Activated naive CD4-positive, alpha-beta T cell treated with anti-CD3 and anti-CD28 coated beads, Interleukin-2, amount 50 U/mL, for 72 hours (primary cell): ENCODE measurements around the gene PFDN2. TPM values are rescaled to one million over a fixed set of nuclear protein-coding genes. Genes with fewer than 3 reads are reported as not detected.
A peak's percentile ranks its signal among the peaks of the same experiment; 100 is the strongest.
"Not testable (repeated sequence)": the region's sequence is repeated elsewhere in the genome, so short reads cannot be mapped to it uniquely, and the experiment has no call there.

ENCODE experiments used
- ATAC-seq, 2 donors: fragments of 150-1000 bp; cut with Tn5 transposase; 2 replicates each; pipeline ENCODE4 v1.10.0; 2021; ENCODE audit warnings: mild to moderate bottlenecking in 2 of 2, moderate library complexity in 2 of 2
- DNase-seq, 2 donors: peaks; one replicate each; pipeline ENCODE4 v3.0.0; 2021 to 2022; ENCODE audit warnings: low spot score in 2 of 2
- H3K27ac Mint-ChIP-seq, 2 donors: one replicate each; pipeline ENCODE4 v1.8.0; 2022; ENCODE audit warnings: mild to moderate bottlenecking in 2 of 2, mixed read lengths in 2 of 2
- H3K36me3 Mint-ChIP-seq, 2 donors: one replicate each; pipeline ENCODE4 v1.8.0; 2022; ENCODE audit warnings: mixed read lengths in 2 of 2
- H3K9me3 Mint-ChIP-seq, 2 donors: one replicate each; pipeline ENCODE4 v1.8.0; 2022; ENCODE audit warnings: mixed read lengths in 2 of 2
- total RNA-seq, 2 donors: library from RNA; stranded (reverse); gene quantifications; one replicate each; pipeline ENCODE4 v1.2.3, GENCODE V29; 2022

Gene PFDN2
- total RNA-seq, 2 donors from 2014 or later = 95.3 to 156 TPM

DNA sequence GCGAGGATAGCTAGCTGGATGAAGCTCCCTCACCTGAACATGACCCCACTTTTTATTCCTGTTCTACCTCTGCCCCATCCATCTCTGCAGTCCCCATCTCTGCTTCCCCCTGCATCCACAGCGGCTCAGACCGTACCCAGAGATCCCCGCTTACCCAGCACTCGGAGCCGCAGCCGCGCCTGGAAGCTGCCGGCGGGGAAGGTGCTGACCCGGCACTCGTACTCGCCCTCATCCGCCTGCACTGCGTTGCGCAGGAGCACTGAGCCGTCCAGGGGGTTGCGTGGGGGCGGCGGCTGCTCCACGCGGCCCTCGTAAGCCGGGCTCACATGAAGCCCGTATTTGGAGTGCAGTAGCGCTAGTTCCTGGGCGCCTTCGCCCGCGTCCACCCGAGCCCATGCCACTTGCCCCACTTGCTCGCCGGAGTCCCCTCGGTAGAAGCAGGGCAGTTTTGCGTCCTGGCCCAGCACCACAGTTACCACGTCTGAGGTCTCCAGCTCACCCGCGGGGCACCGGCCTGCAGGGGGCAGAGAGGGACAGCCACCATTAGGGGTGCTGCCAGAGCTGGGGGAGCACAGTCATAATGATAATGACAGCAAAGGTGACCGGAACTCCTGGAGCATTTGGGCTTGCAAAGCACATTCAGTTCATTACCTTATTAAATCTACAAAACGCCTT lies 38.3 kb downstream of the PFDN2 start:
- no peaks in the 10 kb centered on the region for H3K9me3 Mint-ChIP-seq
- DNase-seq = no peak
- no peaks in the 10 kb centered on the region for H3K36me3 Mint-ChIP-seq
- H3K27ac Mint-ChIP-seq = no peak overlapping the region
- no peak for ATAC-seq

DNA sequence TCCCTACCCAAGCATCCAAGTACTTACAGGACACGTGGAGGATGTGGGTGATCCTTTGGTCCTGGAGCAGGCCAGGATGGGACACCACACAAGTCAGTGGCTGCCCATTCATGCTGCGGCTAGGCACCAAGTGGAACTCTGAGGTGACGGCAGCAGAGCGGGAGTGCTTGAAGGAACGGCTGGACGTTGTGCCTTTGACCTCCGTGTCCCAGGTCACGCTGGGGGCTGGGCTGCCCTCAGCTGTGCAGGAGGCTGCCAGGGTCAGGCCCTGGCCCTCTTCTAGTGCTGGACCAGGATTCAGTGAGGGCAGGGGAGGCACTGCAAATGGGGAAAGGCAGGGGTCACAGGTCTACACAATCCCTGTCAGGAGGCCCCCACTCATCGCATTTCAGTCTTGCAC lies 40.4 kb downstream of the PFDN2 start:
- Mint-ChIP-seq H3K27ac (no peak overlapping the region), H3K9me3 (no peaks in the 10 kb centered on the region), H3K36me3 (no peaks in the 10 kb centered on the region)
- no peak for ATAC-seq
- DNase-seq = no peak

DNA sequence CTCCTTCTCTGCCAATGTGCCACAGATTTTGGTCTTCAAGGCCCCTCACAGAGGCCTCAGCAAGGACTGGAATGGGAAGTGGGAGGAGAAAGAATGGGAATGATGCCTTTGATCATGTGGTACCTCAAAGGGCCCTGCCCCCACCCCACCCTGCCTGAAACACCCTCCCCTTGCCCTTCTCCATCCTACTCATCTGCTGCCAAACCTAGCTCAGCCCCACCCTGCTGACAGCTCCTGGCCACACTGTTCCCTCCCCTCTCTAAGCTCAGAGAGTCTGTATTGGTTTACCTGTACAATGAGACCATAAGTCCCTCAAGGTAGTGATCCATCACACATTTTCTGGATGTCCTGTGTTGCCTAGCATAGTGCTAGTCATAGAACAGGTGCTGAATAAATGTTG lies 41.4 kb downstream of the PFDN2 start:
- ATAC-seq (no peak), DNase-seq (no peak)
- Mint-ChIP-seq H3K36me3 (no peaks in the 10 kb centered on the region), H3K27ac (no peak overlapping the region), H3K9me3 (no peaks in the 10 kb centered on the region)

DNA sequence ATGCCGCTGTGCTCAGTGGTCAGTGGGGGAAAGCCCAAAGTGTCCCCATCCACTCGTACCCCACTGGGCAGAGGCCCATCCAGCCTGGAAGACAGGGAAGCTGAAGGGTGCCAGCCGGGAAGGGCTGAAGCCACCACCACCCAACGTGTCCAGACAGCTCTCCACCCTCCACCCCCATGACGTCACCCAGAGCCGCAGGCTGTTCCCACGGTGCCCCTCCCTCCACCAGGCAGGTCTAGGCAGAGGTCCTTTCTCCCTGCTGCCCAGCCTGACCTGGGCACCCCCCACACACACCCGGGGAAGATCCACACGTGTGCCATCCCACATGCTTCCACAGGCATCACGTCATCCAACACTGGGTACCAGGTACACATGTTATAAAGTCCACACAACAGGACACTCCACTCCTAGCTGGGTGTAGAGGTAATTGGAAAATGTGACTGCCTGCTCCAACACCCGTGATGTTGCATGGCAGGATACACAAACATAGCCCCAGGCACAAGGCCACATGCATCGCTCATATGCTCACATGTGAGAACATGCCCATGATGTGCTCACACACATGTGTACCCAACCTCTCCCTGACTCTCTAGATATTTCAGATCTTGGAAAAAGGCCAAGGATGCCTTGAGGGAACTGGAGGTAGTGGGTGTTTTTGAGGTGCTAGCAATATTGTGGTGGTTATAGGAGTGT lies 43.0 kb downstream of the PFDN2 start:
- no peaks in the 10 kb centered on the region for H3K36me3 Mint-ChIP-seq
- DNase-seq (no peak), ATAC-seq (no peak)
- H3K9me3 Mint-ChIP-seq = no peaks in the 10 kb centered on the region
- peak overlapping the region; percentile 55 to 71 for H3K27ac Mint-ChIP-seq

DNA sequence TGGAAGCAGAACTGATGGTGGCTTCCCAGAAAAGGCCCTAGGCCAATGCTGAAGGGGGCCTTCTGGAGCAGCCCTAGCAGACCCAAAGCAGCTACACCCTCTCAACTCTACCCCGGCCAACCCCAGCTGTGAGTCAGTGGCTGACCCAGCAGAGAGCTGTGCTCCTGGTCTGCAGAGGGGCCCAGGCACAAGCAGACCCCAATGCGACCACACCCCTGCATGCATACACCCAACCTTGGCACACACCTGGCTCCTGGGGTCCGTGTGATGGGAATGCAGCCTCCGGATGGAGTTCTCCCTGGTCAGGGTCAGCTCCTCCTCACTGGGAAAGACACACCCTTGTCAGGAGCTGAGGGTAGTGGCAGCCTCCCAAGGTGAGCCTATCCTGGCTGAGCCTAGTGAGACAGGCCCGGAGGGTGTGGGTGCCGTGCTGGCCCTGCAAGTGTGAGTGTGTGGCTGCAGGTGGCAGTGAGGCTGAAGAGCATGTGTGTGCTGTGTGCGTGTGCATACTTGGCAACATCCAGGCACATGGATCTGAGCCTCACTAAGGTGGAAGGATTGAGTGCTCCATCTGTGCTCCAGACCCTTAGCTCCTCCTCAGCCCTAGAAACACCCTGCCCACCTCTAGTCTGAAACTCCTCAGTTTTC lies 44.2 kb downstream of the PFDN2 start:
- Mint-ChIP-seq H3K9me3 (no peaks in the 10 kb centered on the region), H3K27ac (peak overlapping the region; percentile 62 to 71), H3K36me3 (peaks cover 10 to 12% of the 10 kb centered on the region in 2 donors)
- DNase-seq = no peak
- ATAC-seq = no peak

DNA sequence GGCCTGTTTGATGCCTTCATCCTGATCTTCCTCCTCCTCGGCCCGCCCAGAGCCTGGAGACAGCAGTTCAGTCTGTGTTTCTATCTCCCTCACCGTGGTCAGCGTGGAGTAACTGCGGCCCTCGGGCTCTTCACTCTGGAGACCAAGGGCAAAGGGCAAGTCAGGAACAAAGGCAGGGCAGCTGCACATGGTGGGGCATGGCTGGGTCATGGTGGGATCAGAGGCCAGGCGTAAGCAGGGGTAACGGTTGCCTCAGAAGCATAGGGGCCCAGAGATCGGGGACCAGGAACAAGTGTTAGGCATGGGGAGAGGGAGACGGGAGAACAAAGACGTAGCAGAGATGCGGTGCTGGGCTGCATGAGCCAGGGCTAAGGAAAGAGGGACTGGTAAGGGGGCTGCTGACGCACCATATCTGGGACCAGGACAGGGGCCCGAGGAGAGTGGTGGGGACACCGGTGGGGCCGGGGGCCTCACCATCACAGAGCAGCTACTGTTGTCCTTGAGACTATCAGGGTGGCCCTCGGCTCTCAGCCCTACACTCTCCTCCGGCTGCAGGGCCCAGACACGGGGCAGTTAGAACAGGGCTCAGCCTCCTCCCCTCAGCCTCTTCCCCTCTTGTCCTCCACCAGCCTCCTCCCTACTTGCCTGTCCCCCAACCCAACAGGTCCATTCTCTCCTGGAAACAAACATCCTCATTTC lies 44.9 kb downstream of the PFDN2 start:
- no peak for ATAC-seq
- Mint-ChIP-seq H3K27ac (peak overlapping the region; percentile 62 to 71), H3K9me3 (no peaks in the 10 kb centered on the region), H3K36me3 (peaks cover 14 to 19% of the 10 kb centered on the region in 2 donors)
- DNase-seq = no peak

DNA sequence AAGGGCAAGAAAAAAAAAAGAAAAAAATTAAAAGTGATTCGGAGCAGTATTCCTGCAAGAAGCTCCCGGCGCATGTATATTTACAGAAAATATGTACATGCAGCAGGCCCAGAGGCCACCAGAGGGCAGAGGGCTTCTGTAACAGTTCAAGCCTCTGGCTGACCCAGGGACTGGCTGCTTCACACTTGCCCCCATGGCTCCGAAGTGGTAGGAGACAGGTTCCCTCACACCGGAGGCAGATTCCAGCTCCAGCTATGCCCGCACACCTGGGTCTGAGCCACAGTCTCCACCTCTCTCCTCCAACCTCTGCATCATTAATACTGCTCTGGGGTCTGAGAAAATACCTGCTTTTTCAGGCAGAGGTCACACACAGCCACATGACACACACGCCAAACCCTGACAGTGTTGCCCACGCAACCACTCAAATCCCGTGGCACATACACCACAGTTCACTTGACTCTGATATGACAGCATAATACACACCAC lies 45.9 kb downstream of the PFDN2 start:
- peaks cover 23 to 28% of the 10 kb centered on the region in 2 donors for H3K36me3 Mint-ChIP-seq
- ATAC-seq = no peak
- peak in 1 of 2 donors; percentile 51 for DNase-seq
- peak overlapping the region; percentile 28 to 65 for H3K27ac Mint-ChIP-seq
- no peaks in the 10 kb centered on the region for H3K9me3 Mint-ChIP-seq

DNA sequence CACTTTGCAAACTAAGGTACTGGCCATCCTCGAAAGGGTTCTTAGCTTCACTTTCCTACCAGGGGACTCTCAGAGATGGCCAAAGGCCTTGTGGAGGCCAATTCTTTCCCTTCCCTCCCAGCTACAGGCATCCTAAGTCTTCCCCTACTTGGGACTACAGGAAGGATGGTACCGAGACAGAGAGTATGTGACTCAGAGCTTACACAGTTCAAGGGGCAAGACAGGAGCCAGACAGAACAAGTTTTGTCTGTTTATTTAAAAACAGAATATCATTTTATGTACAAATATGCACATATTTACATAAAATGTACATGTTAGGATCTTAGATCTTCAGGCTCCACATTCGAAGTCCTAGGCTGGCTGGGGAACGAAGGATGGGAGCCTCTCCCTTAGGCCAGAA lies 47.1 kb downstream of the PFDN2 start:
- Mint-ChIP-seq H3K9me3 (no peaks in the 10 kb centered on the region), H3K36me3 (peaks cover 30 to 40% of the 10 kb centered on the region in 2 donors), H3K27ac (peak overlapping the region in 1 of 2 donors; percentile 97)
- ATAC-seq = no peak
- DNase-seq = no peak

DNA sequence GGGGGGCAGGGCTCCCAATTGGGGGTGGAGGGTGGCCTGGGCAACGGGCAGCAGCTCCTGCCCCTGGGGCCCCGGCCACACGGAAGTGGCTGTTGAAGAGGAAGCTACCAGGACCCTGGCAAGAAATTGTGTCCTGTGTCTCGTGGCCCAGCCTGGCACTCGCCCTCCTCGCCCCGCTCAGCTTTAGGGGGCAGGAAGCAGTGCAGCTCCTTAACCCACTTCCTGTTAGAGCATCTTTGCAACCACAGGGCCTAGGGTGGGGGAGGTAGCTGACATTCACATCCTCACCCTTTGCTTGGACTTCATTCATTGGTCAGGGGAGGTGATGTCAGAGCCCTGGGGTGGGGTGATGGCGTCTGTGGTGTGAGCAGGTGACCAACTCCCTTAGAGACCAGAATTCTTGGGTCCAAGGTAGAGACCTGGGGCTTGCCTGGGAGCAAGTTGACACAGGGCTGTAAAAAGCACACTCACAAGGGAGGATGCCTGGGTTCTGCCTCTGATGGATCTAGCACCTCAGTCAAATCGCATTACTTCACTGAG lies 48.0 kb downstream of the PFDN2 start, which contains the start of gene ARHGAP30:
Gene ARHGAP30, minus strand, starts transcription at position 161 of the 540 bp plus-strand sequence. CDS start 267 bp downstream, outside the sequence.
- H3K36me3 Mint-ChIP-seq = peaks cover 30 to 40% of the 10 kb centered on the region in 2 donors
- no peaks in the 10 kb centered on the region for H3K9me3 Mint-ChIP-seq

DNA sequence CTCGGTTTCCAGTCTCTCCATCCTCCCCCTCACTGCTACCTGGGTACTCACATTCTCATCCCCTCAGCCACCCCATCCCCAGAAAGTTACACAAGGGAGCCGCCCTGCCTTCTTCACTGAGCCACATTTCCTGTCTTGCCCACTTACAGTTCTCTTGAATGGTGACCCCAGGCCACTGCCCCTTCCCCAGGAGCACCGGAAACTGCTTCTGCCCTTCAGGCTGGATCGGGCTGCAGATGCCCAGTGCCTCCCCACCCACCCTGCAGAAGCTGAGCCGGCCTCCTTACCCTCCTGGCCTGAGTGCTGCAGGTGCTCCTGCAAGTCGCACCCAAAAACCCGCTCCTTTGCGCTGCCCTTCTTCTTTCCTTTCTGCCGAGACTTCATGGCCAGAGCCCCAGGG lies 48.6 kb downstream of the PFDN2 start:
- no peaks in the 10 kb centered on the region for H3K9me3 Mint-ChIP-seq
- peaks cover 33 to 45% of the 10 kb centered on the region in 2 donors for H3K36me3 Mint-ChIP-seq
- DNase-seq (peak in 1 of 2 donors; percentile 65), ATAC-seq (peak in 1 of 2 donors; percentile 0)
- peak overlapping the region; percentile 95 to 97 for H3K27ac Mint-ChIP-seq

More for the DNA sequence above, 48.0 kb downstream of the PFDN2 start, which contains the start of gene ARHGAP30:
- DNase-seq (peak; percentile 78 to 91), ATAC-seq (peak; percentile 82 to 83)
- H3K27ac Mint-ChIP-seq = peak within 1 kb of the TSS; percentile 95 to 97

DNA sequence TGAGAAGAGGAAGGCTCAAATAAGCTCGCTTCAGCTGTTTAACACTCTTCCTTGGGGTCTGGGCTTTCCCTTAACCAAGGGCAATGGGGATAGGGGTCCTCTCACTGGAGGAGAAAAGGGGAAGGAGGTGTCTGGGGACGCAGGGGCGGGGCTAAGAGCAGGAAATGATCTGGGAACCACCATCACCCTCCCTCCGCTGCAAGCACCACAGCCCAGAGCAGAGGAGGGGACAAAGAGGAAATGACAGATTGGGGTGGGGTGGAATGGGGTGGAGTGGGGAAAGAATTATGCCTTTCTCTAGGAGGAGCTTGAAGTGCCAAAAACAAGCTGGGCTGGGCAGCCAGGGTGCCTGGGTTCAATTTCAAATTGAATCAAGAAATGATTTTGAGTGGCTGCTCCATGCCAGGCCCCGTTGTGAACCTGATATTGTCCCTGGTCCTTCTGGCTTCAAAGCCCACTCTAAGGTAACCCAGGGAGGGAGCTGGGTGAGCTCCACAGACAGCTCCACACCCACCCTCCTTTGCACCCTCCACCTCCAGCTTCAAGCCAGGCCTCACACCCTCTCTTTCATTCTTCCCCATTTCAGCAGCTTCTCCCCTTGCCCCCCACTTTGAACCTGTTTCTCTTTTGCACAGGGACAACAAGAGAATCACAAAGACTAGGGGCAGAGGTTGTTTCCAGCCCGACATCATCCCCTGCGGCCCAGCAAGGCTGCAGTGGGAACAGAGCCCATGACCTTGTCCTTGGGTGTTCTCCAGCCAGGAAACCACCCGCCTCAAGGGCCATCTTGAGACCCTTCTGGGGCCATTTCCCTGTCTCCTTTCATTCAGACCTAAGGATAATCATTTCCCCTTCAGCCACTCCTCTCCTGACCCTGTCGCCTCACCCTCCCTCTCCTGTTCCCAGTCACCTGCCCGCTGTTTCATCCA lies 49.3 kb downstream of the PFDN2 start:
- ATAC-seq = peak; percentile 64 to 81
- peaks cover 38 to 49% of the 10 kb centered on the region in 2 donors for H3K36me3 Mint-ChIP-seq
- DNase-seq = peak; percentile 75 to 86
- H3K27ac Mint-ChIP-seq = peak overlapping the region; percentile 95 to 97
- H3K9me3 Mint-ChIP-seq = no peaks in the 10 kb centered on the region

DNA sequence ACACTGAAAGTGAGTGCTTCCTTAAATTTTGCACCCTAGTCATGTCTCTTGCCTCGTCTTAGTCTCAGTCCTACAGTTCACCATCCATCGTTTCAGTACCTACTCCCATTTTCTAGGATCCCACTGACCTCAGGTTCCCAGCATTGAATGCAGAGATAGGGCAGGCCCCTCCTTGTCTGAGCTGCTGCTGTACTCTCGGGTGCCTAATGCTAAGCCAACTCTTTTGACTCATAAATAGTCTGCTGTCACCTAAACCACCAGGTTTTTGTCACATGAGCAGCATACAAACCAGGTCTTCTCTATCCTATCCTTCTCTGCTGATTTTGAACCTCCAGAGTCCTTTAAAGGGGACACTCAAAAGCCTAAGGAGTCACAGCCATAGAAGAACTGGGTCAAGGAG lies 51.1 kb downstream of the PFDN2 start:
- Mint-ChIP-seq H3K36me3 (peaks cover 38 to 56% of the 10 kb centered on the region in 2 donors), H3K9me3 (no peaks in the 10 kb centered on the region), H3K27ac (peak overlapping the region; percentile 95 to 97)
- DNase-seq = no peak
- ATAC-seq = peak; percentile 32

DNA sequence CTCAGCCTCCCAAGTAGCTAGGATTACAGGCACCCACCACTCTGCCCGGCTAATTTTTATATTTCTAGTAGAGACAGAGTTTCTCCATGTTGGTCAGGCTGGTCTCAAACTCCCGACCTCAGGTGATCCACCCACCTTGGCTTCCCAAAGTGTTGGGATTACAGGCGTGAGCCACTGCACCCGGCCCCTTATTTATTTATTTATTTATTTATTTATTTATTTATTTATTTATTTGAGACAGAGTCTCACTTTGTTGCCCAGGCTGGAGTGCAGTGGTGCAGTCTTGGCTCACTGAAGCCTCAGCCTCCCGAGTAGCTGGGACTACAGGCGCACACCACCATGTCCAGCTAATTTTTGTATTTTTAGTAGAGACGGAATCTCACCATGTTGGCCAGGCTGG lies 52.2 kb downstream of the PFDN2 start:
- DNase-seq, H3K27ac Mint-ChIP-seq, ATAC-seq, H3K9me3 Mint-ChIP-seq: not testable (repeated sequence)
- H3K36me3 Mint-ChIP-seq = peaks cover 38 to 56% of the 10 kb centered on the region in 2 donors

DNA sequence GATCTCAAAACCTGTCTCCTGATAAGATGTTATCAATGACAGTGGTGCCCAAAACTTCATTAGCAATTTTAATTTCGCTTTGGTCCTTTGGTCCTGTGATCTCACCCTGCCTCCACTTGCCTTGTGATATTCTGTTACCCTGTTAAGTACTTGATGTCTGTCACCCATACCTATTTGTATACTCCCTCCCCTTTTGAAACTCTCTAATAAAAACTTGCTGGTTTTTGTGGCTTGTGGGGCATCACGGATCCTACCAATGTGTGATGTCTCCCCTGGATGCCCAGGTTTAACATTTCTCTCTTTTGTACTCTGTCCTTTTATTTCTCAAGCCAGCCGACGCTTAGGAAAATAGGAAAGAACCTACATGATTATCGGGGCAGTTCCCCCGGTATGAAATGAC lies 53.9 kb downstream of the PFDN2 start:
- H3K36me3 Mint-ChIP-seq = peaks cover 32 to 61% of the 10 kb centered on the region in 2 donors
- ATAC-seq, DNase-seq, H3K9me3 Mint-ChIP-seq: not testable (repeated sequence)
- H3K27ac Mint-ChIP-seq = peak overlapping the region in 1 of 2 donors; percentile 69

DNA sequence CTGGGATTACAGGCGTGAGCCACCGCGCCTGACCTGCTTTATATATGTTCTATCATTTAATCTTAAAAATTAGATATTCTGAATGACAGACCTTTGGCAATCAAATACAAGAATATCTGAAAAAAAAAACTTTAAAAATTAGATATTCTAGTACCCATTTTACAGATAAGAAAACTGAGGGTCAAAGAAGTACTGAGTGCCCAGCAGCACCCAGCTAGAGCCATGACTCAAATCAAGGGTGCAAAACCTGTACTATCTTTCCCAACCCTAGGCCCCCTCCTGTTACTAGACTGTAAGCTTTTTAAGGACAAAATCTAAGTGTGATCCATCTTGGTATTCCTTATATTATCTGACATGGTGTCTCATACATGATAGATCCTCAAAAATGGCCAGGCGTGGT lies 56.4 kb downstream of the PFDN2 start:
- no peaks in the 10 kb centered on the region for H3K9me3 Mint-ChIP-seq
- peaks cover 10 to 41% of the 10 kb centered on the region in 2 donors for H3K36me3 Mint-ChIP-seq
- DNase-seq (no peak), ATAC-seq (no peak)
- H3K27ac Mint-ChIP-seq = peak overlapping the region in 1 of 2 donors; percentile 77
